GM12878 (cell line): Measurements from ENCODE around the gene HTR4. TPM values are rescaled to one million over a fixed set of nuclear protein-coding genes. Genes with fewer than 3 reads are reported as not detected.
"Not testable (repeated sequence)": the region's sequence is repeated elsewhere in the genome, so short reads cannot be mapped to it uniquely, and the experiment has no call there.

ENCODE experiments used
- ATAC-seq: fragments of 200-7000 bp; cut with Tn5 transposase; 3 replicates; pipeline ENCODE4 v1.9.1; 2020; ENCODE audit warnings: mild to moderate bottlenecking, moderate library complexity
- BruUV-seq: library from RNA; stranded (reverse); fragments of 400-500 nt; replicated peaks from 2 replicates; lab custom pipeline; 2021; lab: Mats Ljungman, UMichigan
- CTCF ChIA-PET: fragments of 300-600 bp; sonication (Branson Sonifier 250); formaldehyde crosslinking; extraction: SDS; loops from one replicate; lab custom pipeline; 2021; ENCODE audit warnings: inconsistent platforms; lab: Yijun Ruan, JAX
- POLR2A ChIA-PET: fragments of 350-600 bp; formaldehyde crosslinking; extraction: SDS; loops from one replicate; lab custom pipeline; 2021; ENCODE audit warnings: inconsistent platforms; lab: Charles Lee
- RAD21 ChIA-PET: fragments of 300-600 bp; sonication (Branson Sonifier 250); formaldehyde crosslinking; loops from one replicate; lab custom pipeline; 2023; ENCODE audit warnings: antibody characterized with exemption; ENCODE audit not compliant: unreplicated experiment; lab: Charles Lee
- SMC1A ChIA-PET: fragments of 300-600 bp; sonication (Branson Sonifier 250); formaldehyde crosslinking; loops from one replicate; lab custom pipeline; 2023; ENCODE audit not compliant: unreplicated experiment, uncharacterized antibody; lab: Charles Lee
- DNase-seq: peaks from one replicate; pipeline ENCODE4 v3.0.0-alpha.2; 2011; ENCODE audit warnings: low read depth, low spot score
- FAIRE-seq: peaks from 3 replicates; lab custom pipeline; 2011; peaks lifted over from hg19 to GRCh38; lab: Jason Lieb, UNC
- H2AFZ ChIP-seq: 2 replicates; pipeline ENCODE4 v1.6.0; 2011; ENCODE audit warnings: low read depth, low read length, control low read depth; ENCODE audit not compliant: control insufficient read depth
- H3K27ac ChIP-seq: 2 replicates; pipeline ENCODE4 v1.5.1; 2011; ENCODE audit warnings: control low read depth; ENCODE audit not compliant: control insufficient read depth, insufficient read depth
- H3K27me3 ChIP-seq, 2 experiments: replicated peaks in 1 of 2; 2 replicates each; pipeline versions ENCODE4 v1.6.0 to v1.6.1; 2011; ENCODE audit warnings: low read length in 1 of 2; ENCODE audit not compliant: control insufficient read depth in 2 of 2, insufficient read depth in 2 of 2
- H3K36me3 ChIP-seq, 2 experiments: 2 replicates each; pipeline ENCODE4 v1.5.1; 2011; ENCODE audit warnings: low read length in 1 of 2; ENCODE audit not compliant: control insufficient read depth in 2 of 2, insufficient read depth in 2 of 2
- H3K4me1 ChIP-seq: 2 replicates; pipeline ENCODE4 v1.6.1; 2011; ENCODE audit warnings: mild to moderate bottlenecking, low read length, moderate library complexity, mixed read lengths; ENCODE audit not compliant: control insufficient read depth, insufficient read depth
- H3K4me2 ChIP-seq: 2 replicates; pipeline ENCODE4 v1.6.0; 2011; ENCODE audit warnings: control low read depth; ENCODE audit not compliant: control insufficient read depth, insufficient read depth
- H3K4me3 ChIP-seq: fragments of 200-600 bp; sonication (generic); 2 replicates; pipeline ENCODE4 v1.5.1; 2016
- H3K79me2 ChIP-seq: 2 replicates; pipeline ENCODE4 v1.6.0; 2011; ENCODE audit warnings: low read length; ENCODE audit not compliant: control insufficient read depth, insufficient read depth
- H3K9ac ChIP-seq: 2 replicates; pipeline ENCODE4 v1.8.0; 2011; ENCODE audit warnings: low read length, control low read depth, mixed read lengths; ENCODE audit not compliant: control insufficient read depth, insufficient read depth
- H3K9me3 ChIP-seq: replicated peaks from 3 replicates; pipeline ENCODE4 v1.5.1; 2011; ENCODE audit warnings: mild to moderate bottlenecking, low read length; ENCODE audit not compliant: control insufficient read depth, insufficient read depth
- H4K20me1 ChIP-seq: 2 replicates; pipeline ENCODE4 v1.6.0; 2011; ENCODE audit not compliant: control insufficient read depth, insufficient read depth
- NFIC ChIP-seq: IDR thresholded peaks from 2 replicates; pipeline ENCODE4 v1.6.1; 2012; ENCODE audit warnings: low read depth, mild to moderate bottlenecking, inconsistent platforms, low read length, moderate library complexity
- REST ChIP-seq: IDR thresholded peaks from 2 replicates; pipeline ENCODE4 v1.6.1; 2012; ENCODE audit warnings: mild to moderate bottlenecking, low read depth, low read length
- WGBS: methylation state at CpG from one replicate; pipeline ENCODE4 v1.1.6; 2016; ENCODE audit warnings: low lambda C conversion rate; ENCODE audit not compliant: insufficient replicate concordance, insufficient coverage; ENCODE audit errors: missing lambda C conversion rate; 5-methylcytosine and 5-hydroxymethylcytosine counted together
- in situ Hi-C: fragments of 300-500 bp; cut with MboI; formaldehyde crosslinking; loops from 9 replicates; pipeline ENCODE4 v1.14.3; 2018; ENCODE audit warnings: mixed read lengths
- intact Hi-C: fragments of 100-400 bp; cut with micrococcal nuclease; formaldehyde crosslinking; loops from one replicate; pipeline ENCODE4 v1.14.2; 2022; ENCODE audit not compliant: unreplicated experiment
- polyA plus RNA-seq, 11 experiments: library from polyadenylated mRNA; depleted of rRNA in 4 of 11; unstranded in 6 of 11; stranded (reverse) in 5 of 11; fragments of >200 nt; fragmentation: Nextera tagmentation in 4 of 11; fragmentation: Illumina TruSeq in 1 of 11; extraction: Ambion mirVana in 4 of 11; extraction: Trizol in 1 of 11; gene quantifications; 1 replicate in 1 of 11; 2 replicates in 10 of 11; pipeline versions ENCODE4 v1.2.1 to v1.2.3, GENCODE V29; 2011 to 2016; ENCODE audit warnings: inconsistent platforms in 2 of 11, missing spikeins in 2 of 11, low read depth in 1 of 11
- total RNA-seq, 4 experiments: library from RNA; depleted of rRNA in 3 of 4; stranded (reverse); fragments of >200 nt in 3 of 4; fragmentation: Illumina TruSeq in 1 of 4; extraction: Trizol in 1 of 4; gene quantifications; 2 replicates each; pipeline versions ENCODE4 v1.2.1 to v1.2.3, GENCODE V29; 2013 to 2021

HTR4 gene
- total and polyA plus RNA-seq, 10 of the 15 experiments (the other 5 are each of a cell fraction or from before 2014, with no cell fraction given): not detected

GRCh38 chr5:148673704-148674103 is 19.4 kb upstream of the HTR4 start:
- BruUV-seq, H3K9ac ChIP-seq, intact Hi-C loops, H3K36me3 ChIP-seq, H3K27me3 ChIP-seq, ATAC-seq, H2AFZ ChIP-seq, H3K4me1 ChIP-seq, H3K4me2 ChIP-seq, RAD21 ChIA-PET, H3K79me2 ChIP-seq, H3K27ac ChIP-seq, DNase-seq, H4K20me1 ChIP-seq, in situ Hi-C loops, SMC1A ChIA-PET, POLR2A ChIA-PET, H3K9me3 ChIP-seq, FAIRE-seq, H3K4me3 ChIP-seq: not testable (repeated sequence)
- CTCF ChIA-PET: interaction anchor here (0.9 kb wide), 1 partner anchor 229 kb away, joined by 3 read pairs; no protein-coding TSS in a partner anchor
- WGBS: 32% methylated on average over 6 of the region's 6 CpGs

GRCh38 chr5:148666353-148666752 is 12.0 kb upstream of the HTR4 start:
- in situ Hi-C loops (no loop called here), intact Hi-C loops (no loop called here)
- ChIA-PET CTCF (interaction anchor here (1.4 kb wide), 1 partner anchor 10 kb away, joined by 4 read pairs; no protein-coding TSS in a partner anchor), RAD21 (no interaction called here), POLR2A (no interaction called here), SMC1A (no interaction called here)
- no peak overlapping the region for H3K4me2 ChIP-seq
- no peaks in the 10 kb centered on the region for H3K9me3 ChIP-seq
- BruUV-seq: no TSS peak
- H3K9ac ChIP-seq: no peak overlapping the region
- H3K36me3 ChIP-seq: no peaks in the 10 kb centered on the region
- no peaks in the 10 kb centered on the region for H3K27me3 ChIP-seq
- ATAC-seq: no peak
- H4K20me1 ChIP-seq: no peaks in the 10 kb centered on the region
- TF ChIP-seq NFIC (no peak), REST (peak; percentile 58; the same call in 1 of the 2 replicates)
- H3K4me3 ChIP-seq: no peak overlapping the region
- H3K79me2 ChIP-seq: no peaks in the 10 kb centered on the region
- H3K27ac ChIP-seq: no peak overlapping the region
- WGBS: 26% methylated on average over 4 of the region's 4 CpGs
- no peak overlapping the region for H2AFZ ChIP-seq
- DNase-seq: no peak
- no peaks in the 10 kb centered on the region for H3K4me1 ChIP-seq
- FAIRE-seq: no peak
